PFSK-1 (cell line): ENCODE results near the gene MYOM3.

Source experiments
- FOXP2 ChIP-seq: optimal IDR thresholded peaks from 2 replicates; pipeline ENCODE3; 2011; ENCODE audit warnings: borderline replicate concordance, control low read depth, inconsistent platforms; ENCODE audit not compliant: insufficient read depth; ENCODE audit errors: extremely low read length, extremely low read depth
- POLR2AphosphoS5 ChIP-seq: IDR thresholded peaks from 2 replicates; pipeline ENCODE4 v1.6.1; 2012; ENCODE audit warnings: low read depth, mild to moderate bottlenecking, control low read depth, low read length, moderate library complexity
- SIN3A ChIP-seq: IDR thresholded peaks from 2 replicates; pipeline ENCODE4 v1.6.1; 2012; ENCODE audit warnings: mild to moderate bottlenecking, low read length, moderate library complexity, borderline replicate concordance; ENCODE audit not compliant: insufficient read depth
- TAF1 ChIP-seq: IDR thresholded peaks from 2 replicates; pipeline ENCODE4 v1.6.1; 2012; ENCODE audit warnings: low read length, control low read depth, borderline replicate concordance; ENCODE audit not compliant: insufficient read depth

DNA sequence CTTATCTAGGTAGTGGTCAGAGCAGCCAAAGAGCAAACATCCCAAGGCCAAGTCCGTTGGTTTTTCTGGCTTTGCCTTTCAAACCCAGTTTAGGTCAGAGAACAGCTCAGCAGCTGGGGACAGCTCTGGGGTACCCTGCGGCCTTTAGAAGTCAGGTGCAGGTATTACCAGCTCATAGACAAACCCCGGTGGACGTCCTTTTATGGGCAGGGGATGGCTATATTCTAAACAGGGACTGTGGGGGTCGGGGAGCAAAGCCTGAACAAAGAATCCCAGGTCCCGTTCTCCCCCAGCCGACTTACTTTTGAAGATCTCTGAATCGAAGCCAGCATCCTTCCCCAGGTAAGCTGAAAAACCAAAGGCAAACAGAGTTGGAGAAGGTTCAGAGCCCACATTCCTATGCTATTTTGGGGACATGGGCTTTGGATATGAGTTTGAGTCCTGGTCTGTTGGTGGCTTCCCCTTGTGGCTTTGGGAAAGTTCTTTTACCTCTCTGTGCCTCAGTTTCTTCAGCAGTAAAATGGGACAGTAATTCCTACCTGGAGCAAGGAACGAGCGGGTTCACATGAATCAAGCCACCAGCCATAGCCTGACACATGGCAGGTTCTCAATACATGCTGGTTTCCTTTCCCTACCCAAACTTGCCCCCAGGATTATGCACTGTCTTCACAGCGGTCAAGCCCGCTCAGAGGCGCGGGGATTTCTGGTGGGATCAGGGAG lies 16.6 kb downstream of the MYOM3 start:
- no peak for TF ChIP-seq POLR2AphosphoS5
- TF ChIP-seq TAF1: no peak
- no peak for TF ChIP-seq FOXP2
- TF ChIP-seq SIN3A: no peak
